GM12878 (cell line): Measurements from ENCODE around the gene MPHOSPH8. TPM values are rescaled to one million over a fixed set of nuclear protein-coding genes. Genes with fewer than 3 reads are reported as not detected.

ENCODE experiments used
- BACH1 ChIP-seq: fragments of 450-650 bp; IDR thresholded peaks from 2 replicates; pipeline ENCODE4 v1.6.1; 2017; ENCODE audit warnings: mild to moderate bottlenecking, borderline replicate concordance
- BRCA1 ChIP-seq: IDR thresholded peaks from 2 replicates; pipeline ENCODE4 v1.6.1; 2011; ENCODE audit warnings: low read depth, low read length, improper control_type of control experiment
- CREB1 ChIP-seq: IDR thresholded peaks from 2 replicates; pipeline ENCODE4 v1.6.1; 2012; ENCODE audit warnings: low read depth, mild to moderate bottlenecking, inconsistent platforms
- EGR1 ChIP-seq, 2 experiments: IDR thresholded peaks; 1 replicate in 1 of 2; 2 replicates in 1 of 2; pipeline ENCODE4 v1.6.1; 2011 to 2012; ENCODE audit warnings: low read depth in 2 of 2, low read length in 2 of 2, borderline replicate concordance in 1 of 2, mild to moderate bottlenecking in 1 of 2, moderate library complexity in 1 of 2
- FOXM1 ChIP-seq: IDR thresholded peaks from 2 replicates; pipeline ENCODE4 v1.6.1; 2012; ENCODE audit warnings: low read depth, mild to moderate bottlenecking, inconsistent platforms, low read length, moderate library complexity
- KAT2A ChIP-seq: conservative IDR thresholded peaks from 2 replicates; pipeline ENCODE4 v1.6.1; 2011; ENCODE audit warnings: low read depth, low read length; ENCODE audit not compliant: control insufficient read depth
- MAX ChIP-seq: IDR thresholded peaks from 2 replicates; pipeline ENCODE4 v1.6.1; 2012; ENCODE audit warnings: low read depth, low read length, improper control_type of control experiment
- MLLT1 ChIP-seq: fragments of 450-650 bp; IDR thresholded peaks from 2 replicates; pipeline ENCODE4 v1.6.1; 2016; ENCODE audit warnings: mild to moderate bottlenecking
- MTA3 ChIP-seq: IDR thresholded peaks from 2 replicates; pipeline ENCODE4 v1.6.1; 2012; ENCODE audit warnings: low read length, inconsistent platforms, borderline replicate concordance
- NR2F1 ChIP-seq: fragments of 450-650 bp; conservative IDR thresholded peaks from 2 replicates; pipeline ENCODE4 v1.6.1; 2017; ENCODE audit warnings: mild to moderate bottlenecking
- PAX5 ChIP-seq: IDR thresholded peaks from 2 replicates; pipeline ENCODE4 v1.6.1; 2011; ENCODE audit warnings: low read depth, low read length, borderline replicate concordance
- RB1 ChIP-seq: fragments of 450-650 bp; formaldehyde crosslinking; IDR thresholded peaks from 2 replicates; pipeline ENCODE4 v1.6.1; 2017; ENCODE audit warnings: mild to moderate bottlenecking, borderline replicate concordance
- SIN3A ChIP-seq: IDR thresholded peaks from 2 replicates; pipeline ENCODE4 v1.6.1; 2012; ENCODE audit warnings: low read depth, low read length, improper control_type of control experiment
- STAT3 ChIP-seq: IDR thresholded peaks from 2 replicates; pipeline ENCODE4 v1.6.1; 2011; ENCODE audit warnings: low read depth, low read length, improper control_type of control experiment
- TCF3 ChIP-seq: IDR thresholded peaks from 2 replicates; pipeline ENCODE4 v1.6.1; 2012; ENCODE audit warnings: low read depth, mild to moderate bottlenecking, low read length, borderline replicate concordance; ENCODE audit not compliant: insufficient read depth
- ZNF24 ChIP-seq: fragments of 450-650 bp; IDR thresholded peaks from 2 replicates; pipeline ENCODE4 v1.6.1; 2017; ENCODE audit warnings: antibody characterized with exemption, mild to moderate bottlenecking
- ZNF274 ChIP-seq: IDR thresholded peaks from one replicate; pipeline ENCODE4 v1.8.0; 2011; ENCODE audit not compliant: insufficient read length, insufficient read depth
- ZSCAN29 ChIP-seq: fragments of 450-650 bp; IDR thresholded peaks from 2 replicates; pipeline ENCODE4 v1.6.1; 2017; ENCODE audit warnings: mild to moderate bottlenecking, moderate library complexity
- polyA plus RNA-seq, 11 experiments: library from polyadenylated mRNA; depleted of rRNA in 4 of 11; unstranded in 6 of 11; stranded (reverse) in 5 of 11; fragments of >200 nt; fragmentation: Nextera tagmentation in 4 of 11; fragmentation: Illumina TruSeq in 1 of 11; extraction: Ambion mirVana in 4 of 11; extraction: Trizol in 1 of 11; gene quantifications; 1 replicate in 1 of 11; 2 replicates in 10 of 11; pipeline versions ENCODE4 v1.2.1 to v1.2.3, GENCODE V29; 2011 to 2016; ENCODE audit warnings: inconsistent platforms in 2 of 11, missing spikeins in 2 of 11, low read depth in 1 of 11
- total RNA-seq, 4 experiments: library from RNA; depleted of rRNA in 3 of 4; stranded (reverse); fragments of >200 nt in 3 of 4; fragmentation: Illumina TruSeq in 1 of 4; extraction: Trizol in 1 of 4; gene quantifications; 2 replicates each; pipeline versions ENCODE4 v1.2.1 to v1.2.3, GENCODE V29; 2013 to 2021
- TF ChIP-seq, protein P1 (sequence below): IDR thresholded peaks from 2 replicates; pipeline ENCODE4 v1.6.1; 2011; ENCODE audit warnings: borderline replicate concordance, low read depth, mild to moderate bottlenecking, moderate library complexity, low read length; ENCODE audit not compliant: insufficient read depth, poor library complexity, severe bottlenecking
- TF ChIP-seq, protein P2 (sequence below): fragments of 450-650 bp; conservative IDR thresholded peaks from 2 replicates; pipeline ENCODE4 v1.6.1; 2017; ENCODE audit warnings: mild to moderate bottlenecking, moderate library complexity
- TF ChIP-seq, protein P3 (sequence below): fragments of 150-350 bp; IDR thresholded peaks from 2 replicates; pipeline ENCODE4 v1.6.1; 2016; ENCODE audit warnings: low read depth, low read length

The MPHOSPH8 gene
- total and polyA plus RNA-seq, 10 of the 15 experiments (the other 5 are each of a cell fraction or from before 2014, with no cell fraction given), result 15.9 to 34.9 (median 26.9) TPM

- TF ChIP-seq NR2F1 (peak; percentile 10; the same call in 1 of the 2 replicates), EGR1 (IDR thresholded peaks at IDR 0.05; ENCODE audit: borderline replicate concordance in 1 of 2, low read depth in 2 of 2, low read length in 2 of 2) (peak in 1 of 2 experiments; percentile 26; a peak in 1 of 3 replicates), STAT3 (no peak), RB1 (no peak), ZNF274 (no peak), MTA3 (no peak; the same call in 1 of the 2 replicates), CREB1 (peak; percentile 87), ZNF24 (no peak), BRCA1 (no peak), SIN3A (peak; percentile 32; the same call in 1 of the 2 replicates), TCF3 (no peak), MAX (peak; percentile 25; the same call in 1 of the 2 replicates), MLLT1 (0 out of 2 replicates have a peak, but pooled peaks have one; percentile 39), PAX5 (no peak; the same call in 1 of the 2 replicates), KAT2A (no peak), BACH1 (0 out of 2 replicates have a peak, but pooled peaks have one; percentile 8), ZSCAN29 (no peak), FOXM1 (no peak)
- TF ChIP-seq, protein P1, sequence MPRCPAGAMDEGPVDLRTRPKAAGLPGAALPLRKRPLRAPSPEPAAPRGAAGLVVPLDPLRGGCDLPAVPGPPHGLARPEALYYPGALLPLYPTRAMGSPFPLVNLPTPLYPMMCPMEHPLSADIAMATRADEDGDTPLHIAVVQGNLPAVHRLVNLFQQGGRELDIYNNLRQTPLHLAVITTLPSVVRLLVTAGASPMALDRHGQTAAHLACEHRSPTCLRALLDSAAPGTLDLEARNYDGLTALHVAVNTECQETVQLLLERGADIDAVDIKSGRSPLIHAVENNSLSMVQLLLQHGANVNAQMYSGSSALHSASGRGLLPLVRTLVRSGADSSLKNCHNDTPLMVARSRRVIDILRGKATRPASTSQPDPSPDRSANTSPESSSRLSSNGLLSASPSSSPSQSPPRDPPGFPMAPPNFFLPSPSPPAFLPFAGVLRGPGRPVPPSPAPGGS, result peak; percentile 8
- TF ChIP-seq, protein P2, sequence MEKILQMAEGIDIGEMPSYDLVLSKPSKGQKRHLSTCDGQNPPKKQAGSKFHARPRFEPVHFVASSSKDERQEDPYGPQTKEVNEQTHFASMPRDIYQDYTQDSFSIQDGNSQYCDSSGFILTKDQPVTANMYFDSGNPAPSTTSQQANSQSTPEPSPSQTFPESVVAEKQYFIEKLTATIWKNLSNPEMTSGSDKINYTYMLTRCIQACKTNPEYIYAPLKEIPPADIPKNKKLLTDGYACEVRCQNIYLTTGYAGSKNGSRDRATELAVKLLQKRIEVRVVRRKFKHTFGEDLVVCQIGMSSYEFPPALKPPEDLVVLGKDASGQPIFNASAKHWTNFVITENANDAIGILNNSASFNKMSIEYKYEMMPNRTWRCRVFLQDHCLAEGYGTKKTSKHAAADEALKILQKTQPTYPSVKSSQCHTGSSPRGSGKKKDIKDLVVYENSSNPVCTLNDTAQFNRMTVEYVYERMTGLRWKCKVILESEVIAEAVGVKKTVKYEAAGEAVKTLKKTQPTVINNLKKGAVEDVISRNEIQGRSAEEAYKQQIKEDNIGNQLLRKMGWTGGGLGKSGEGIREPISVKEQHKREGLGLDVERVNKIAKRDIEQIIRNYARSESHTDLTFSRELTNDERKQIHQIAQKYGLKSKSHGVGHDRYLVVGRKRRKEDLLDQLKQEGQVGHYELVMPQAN, result 0 out of 2 replicates have a peak, but pooled peaks have one; percentile 16
- TF ChIP-seq, protein P3, sequence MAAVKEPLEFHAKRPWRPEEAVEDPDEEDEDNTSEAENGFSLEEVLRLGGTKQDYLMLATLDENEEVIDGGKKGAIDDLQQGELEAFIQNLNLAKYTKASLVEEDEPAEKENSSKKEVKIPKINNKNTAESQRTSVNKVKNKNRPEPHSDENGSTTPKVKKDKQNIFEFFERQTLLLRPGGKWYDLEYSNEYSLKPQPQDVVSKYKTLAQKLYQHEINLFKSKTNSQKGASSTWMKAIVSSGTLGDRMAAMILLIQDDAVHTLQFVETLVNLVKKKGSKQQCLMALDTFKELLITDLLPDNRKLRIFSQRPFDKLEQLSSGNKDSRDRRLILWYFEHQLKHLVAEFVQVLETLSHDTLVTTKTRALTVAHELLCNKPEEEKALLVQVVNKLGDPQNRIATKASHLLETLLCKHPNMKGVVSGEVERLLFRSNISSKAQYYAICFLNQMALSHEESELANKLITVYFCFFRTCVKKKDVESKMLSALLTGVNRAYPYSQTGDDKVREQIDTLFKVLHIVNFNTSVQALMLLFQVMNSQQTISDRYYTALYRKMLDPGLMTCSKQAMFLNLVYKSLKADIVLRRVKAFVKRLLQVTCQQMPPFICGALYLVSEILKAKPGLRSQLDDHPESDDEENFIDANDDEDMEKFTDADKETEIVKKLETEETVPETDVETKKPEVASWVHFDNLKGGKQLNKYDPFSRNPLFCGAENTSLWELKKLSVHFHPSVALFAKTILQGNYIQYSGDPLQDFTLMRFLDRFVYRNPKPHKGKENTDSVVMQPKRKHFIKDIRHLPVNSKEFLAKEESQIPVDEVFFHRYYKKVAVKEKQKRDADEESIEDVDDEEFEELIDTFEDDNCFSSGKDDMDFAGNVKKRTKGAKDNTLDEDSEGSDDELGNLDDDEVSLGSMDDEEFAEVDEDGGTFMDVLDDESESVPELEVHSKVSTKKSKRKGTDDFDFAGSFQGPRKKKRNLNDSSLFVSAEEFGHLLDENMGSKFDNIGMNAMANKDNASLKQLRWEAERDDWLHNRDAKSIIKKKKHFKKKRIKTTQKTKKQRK, result peak; percentile 23; the same call in 1 of the 2 replicates
These were observed at the start of gene MPHOSPH8 (continued) for GRCh38 chr13:19633479-19634255.
